Karpas-422 (cell line): Measurements from ENCODE around the gene ZBTB16. TPM values are rescaled to one million over a fixed set of nuclear protein-coding genes. Genes with fewer than 3 reads are reported as not detected.

Source experiments
- DNase-seq: peaks from one replicate; pipeline ENCODE4 v3.0.0-alpha.2; 2015
- H2AFZ ChIP-seq: fragments of 200-600 bp; sonication (generic); 2 replicates; pipeline ENCODE4 v1.6.1; 2014; ENCODE audit warnings: antibody characterized with exemption, low read length, mixed read lengths
- H3K27ac ChIP-seq: fragments of 200-600 bp; sonication (generic); 2 replicates; pipeline ENCODE4 v1.5.1; 2014; ENCODE audit warnings: mild to moderate bottlenecking, low read length, moderate library complexity
- H3K27me3 ChIP-seq: fragments of 200-600 bp; sonication (generic); 2 replicates; pipeline ENCODE4 v1.6.1; 2014; ENCODE audit warnings: low read length, mixed read lengths
- H3K36me3 ChIP-seq: fragments of 200-600 bp; sonication (generic); 2 replicates; pipeline ENCODE4 v1.6.1; 2014; ENCODE audit warnings: low read length, mixed read lengths; ENCODE audit not compliant: insufficient read depth
- H3K4me1 ChIP-seq: fragments of 200-600 bp; sonication (generic); 2 replicates; pipeline ENCODE4 v1.6.1; 2014; ENCODE audit warnings: mild to moderate bottlenecking, low read length, mixed read lengths
- H3K4me2 ChIP-seq: fragments of 200-600 bp; sonication (generic); 2 replicates; pipeline ENCODE4 v1.6.1; 2014; ENCODE audit warnings: low read length, low read depth, mild to moderate bottlenecking; ENCODE audit not compliant: poor library complexity, severe bottlenecking
- H3K4me3 ChIP-seq: fragments of 200-600 bp; sonication (generic); 2 replicates; pipeline ENCODE4 v1.5.1; 2014; ENCODE audit warnings: mild to moderate bottlenecking, antibody characterized with exemption, low read length, mixed read lengths
- H3K79me2 ChIP-seq: fragments of 200-600 bp; sonication (generic); 2 replicates; pipeline ENCODE4 v1.6.1; 2014; ENCODE audit warnings: mild to moderate bottlenecking, low read length, mixed read lengths
- H3K9ac ChIP-seq: fragments of 200-600 bp; sonication (generic); 2 replicates; pipeline ENCODE4 v1.6.0; 2014; ENCODE audit warnings: low read length
- H3K9me2 ChIP-seq: fragments of 200-600 bp; sonication (generic), shearing (Covaris generic); replicated peaks from 2 replicates; pipeline ENCODE4 v1.6.0; 2014; ENCODE audit warnings: mild to moderate bottlenecking, low read length, moderate library complexity; ENCODE audit not compliant: insufficient read depth
- H3K9me3 ChIP-seq: fragments of 300-700, 200-600 bp; sonication (generic); 2 replicates; pipeline ENCODE4 v1.6.1; 2014; ENCODE audit warnings: low read length, mixed read lengths
- H4K20me1 ChIP-seq: fragments of 200-600 bp; sonication (generic); 2 replicates; pipeline ENCODE4 v1.6.1; 2014; ENCODE audit warnings: mild to moderate bottlenecking, antibody characterized with exemption, low read length, low read depth; ENCODE audit not compliant: insufficient read depth
- total RNA-seq: library from RNA; depleted of rRNA; stranded (reverse); fragments of >200 nt; shearing (Covaris generic); gene quantifications from 2 replicates; pipeline ENCODE4 v1.2.3, GENCODE V29; 2014; ENCODE audit warnings: low replicate concordance

The ZBTB16 gene
- total RNA-seq, 1 experiment from 2014 or later, result not detected

GRCh38 chr11:114138411-114138810 is 78.9 kb downstream of the ZBTB16 start:
- Histone ChIP-seq H2AFZ (no peak overlapping the region), H3K4me2 (no peak overlapping the region), H3K36me3 (no peaks in the 10 kb centered on the region), H3K27me3 (no peaks in the 10 kb centered on the region), H3K79me2 (no peaks in the 10 kb centered on the region), H3K4me3 (no peak overlapping the region), H3K9me2 (no peaks in the 10 kb centered on the region), H3K9me3 (no peaks in the 10 kb centered on the region), H3K9ac (no peak overlapping the region), H4K20me1 (no peaks in the 10 kb centered on the region), H3K27ac (no peak overlapping the region), H3K4me1 (no peaks in the 10 kb centered on the region)
- no peak for DNase-seq

- no peak for DNase-seq
- Histone ChIP-seq H3K9me2 (no peaks in the 10 kb centered on the region), H4K20me1 (no peaks in the 10 kb centered on the region), H3K79me2 (no peaks in the 10 kb centered on the region), H3K27ac (no peak overlapping the region), H3K4me1 (no peaks in the 10 kb centered on the region), H2AFZ (no peak overlapping the region), H3K4me2 (no peak overlapping the region), H3K9me3 (no peaks in the 10 kb centered on the region), H3K9ac (no peak overlapping the region), H3K36me3 (no peaks in the 10 kb centered on the region), H3K27me3 (no peaks in the 10 kb centered on the region), H3K4me3 (no peak overlapping the region)
These were observed 81.3 kb downstream of the ZBTB16 start for GRCh38 chr11:114140826-114141225.

GRCh38 chr11:114141863-114142580 is 82.5 kb downstream of the ZBTB16 start:
- Histone ChIP-seq H3K9me3 (no peaks in the 10 kb centered on the region), H2AFZ (no peak overlapping the region), H3K9ac (no peak overlapping the region), H3K4me3 (no peak overlapping the region), H4K20me1 (no peaks in the 10 kb centered on the region), H3K36me3 (no peaks in the 10 kb centered on the region), H3K27me3 (no peaks in the 10 kb centered on the region), H3K4me1 (no peaks in the 10 kb centered on the region), H3K79me2 (no peaks in the 10 kb centered on the region), H3K27ac (no peak overlapping the region), H3K9me2 (no peaks in the 10 kb centered on the region), H3K4me2 (no peak overlapping the region)
- DNase-seq, result no peak

GRCh38 chr11:114142707-114143106 is 83.2 kb downstream of the ZBTB16 start:
- no peaks in the 10 kb centered on the region for H3K79me2 ChIP-seq
- H3K4me1 ChIP-seq, result no peaks in the 10 kb centered on the region
- H3K27ac ChIP-seq, result no peak overlapping the region
- no peaks in the 10 kb centered on the region for H4K20me1 ChIP-seq
- no peaks in the 10 kb centered on the region for H3K36me3 ChIP-seq
- no peaks in the 10 kb centered on the region for H3K9me3 ChIP-seq
- H2AFZ ChIP-seq, result no peak overlapping the region
- no peaks in the 10 kb centered on the region for H3K9me2 ChIP-seq
- no peak overlapping the region for H3K9ac ChIP-seq
- no peak overlapping the region for H3K4me2 ChIP-seq
- no peak for DNase-seq
- H3K4me3 ChIP-seq, result no peak overlapping the region
- no peaks in the 10 kb centered on the region for H3K27me3 ChIP-seq

GRCh38 chr11:114145166-114145775 is 85.8 kb downstream of the ZBTB16 start:
- Histone ChIP-seq H3K27me3 (no peaks in the 10 kb centered on the region), H3K4me2 (no peak overlapping the region), H3K9me3 (no peaks in the 10 kb centered on the region), H3K4me3 (no peak overlapping the region), H4K20me1 (no peaks in the 10 kb centered on the region), H3K36me3 (no peaks in the 10 kb centered on the region), H3K27ac (no peak overlapping the region), H3K9me2 (no peaks in the 10 kb centered on the region), H3K79me2 (no peaks in the 10 kb centered on the region), H3K9ac (no peak overlapping the region), H2AFZ (no peak overlapping the region), H3K4me1 (no peaks in the 10 kb centered on the region)
- DNase-seq, result no peak

- Histone ChIP-seq H3K4me1 (no peaks in the 10 kb centered on the region), H3K4me2 (no peak overlapping the region), H3K79me2 (no peaks in the 10 kb centered on the region), H3K27me3 (no peaks in the 10 kb centered on the region), H3K36me3 (no peaks in the 10 kb centered on the region), H3K27ac (no peak overlapping the region), H3K9me3 (no peaks in the 10 kb centered on the region), H4K20me1 (no peaks in the 10 kb centered on the region), H3K4me3 (no peak overlapping the region), H3K9ac (no peak overlapping the region), H3K9me2 (no peaks in the 10 kb centered on the region), H2AFZ (no peak overlapping the region)
- no peak for DNase-seq
These were observed 88.0 kb downstream of the ZBTB16 start for GRCh38 chr11:114147375-114148012.

- H3K79me2 ChIP-seq, result no peaks in the 10 kb centered on the region
- H3K9ac ChIP-seq, result no peak overlapping the region
- H3K9me2 ChIP-seq, result no peaks in the 10 kb centered on the region
- no peak for DNase-seq
- H3K4me1 ChIP-seq, result no peaks in the 10 kb centered on the region
- H3K36me3 ChIP-seq, result no peaks in the 10 kb centered on the region
- H3K27me3 ChIP-seq, result no peaks in the 10 kb centered on the region
- no peak overlapping the region for H3K4me2 ChIP-seq
- no peak overlapping the region for H2AFZ ChIP-seq
- no peak overlapping the region for H3K27ac ChIP-seq
- H3K9me3 ChIP-seq, result no peaks in the 10 kb centered on the region
- H4K20me1 ChIP-seq, result no peaks in the 10 kb centered on the region
- H3K4me3 ChIP-seq, result no peak overlapping the region
These were observed 88.5 kb downstream of the ZBTB16 start for GRCh38 chr11:114148013-114148382.

GRCh38 chr11:114149689-114150407 is 90.3 kb downstream of the ZBTB16 start:
- Histone ChIP-seq H3K79me2 (no peaks in the 10 kb centered on the region), H2AFZ (no peak overlapping the region), H3K9me2 (no peaks in the 10 kb centered on the region), H3K27me3 (no peaks in the 10 kb centered on the region), H3K9ac (no peak overlapping the region), H4K20me1 (no peaks in the 10 kb centered on the region), H3K4me1 (no peaks in the 10 kb centered on the region), H3K4me3 (no peak overlapping the region), H3K36me3 (no peaks in the 10 kb centered on the region), H3K27ac (no peak overlapping the region), H3K4me2 (no peak overlapping the region), H3K9me3 (no peaks in the 10 kb centered on the region)
- no peak for DNase-seq
